ENCODE data around the gene CREB5. TPM values are rescaled to one million over a fixed set of nuclear protein-coding genes. Genes with fewer than 3 reads are reported as not detected.
A peak's percentile ranks its signal among the peaks of the same experiment; 100 is the strongest.

CREB5 gene
- total RNA-seq, 4 donors from 2014 or later: 0.88 to 31.4 (median 15.9) TPM

GRCh38 chr7:28669330-28669729, 257.0 kb downstream of the CREB5 start:
- TF ChIP-seq, protein P1, sequence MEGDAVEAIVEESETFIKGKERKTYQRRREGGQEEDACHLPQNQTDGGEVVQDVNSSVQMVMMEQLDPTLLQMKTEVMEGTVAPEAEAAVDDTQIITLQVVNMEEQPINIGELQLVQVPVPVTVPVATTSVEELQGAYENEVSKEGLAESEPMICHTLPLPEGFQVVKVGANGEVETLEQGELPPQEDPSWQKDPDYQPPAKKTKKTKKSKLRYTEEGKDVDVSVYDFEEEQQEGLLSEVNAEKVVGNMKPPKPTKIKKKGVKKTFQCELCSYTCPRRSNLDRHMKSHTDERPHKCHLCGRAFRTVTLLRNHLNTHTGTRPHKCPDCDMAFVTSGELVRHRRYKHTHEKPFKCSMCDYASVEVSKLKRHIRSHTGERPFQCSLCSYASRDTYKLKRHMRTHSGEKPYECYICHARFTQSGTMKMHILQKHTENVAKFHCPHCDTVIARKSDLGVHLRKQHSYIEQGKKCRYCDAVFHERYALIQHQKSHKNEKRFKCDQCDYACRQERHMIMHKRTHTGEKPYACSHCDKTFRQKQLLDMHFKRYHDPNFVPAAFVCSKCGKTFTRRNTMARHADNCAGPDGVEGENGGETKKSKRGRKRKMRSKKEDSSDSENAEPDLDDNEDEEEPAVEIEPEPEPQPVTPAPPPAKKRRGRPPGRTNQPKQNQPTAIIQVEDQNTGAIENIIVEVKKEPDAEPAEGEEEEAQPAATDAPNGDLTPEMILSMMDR (IDR thresholded peaks at IDR 0.05): no peak
- TF ChIP-seq POLR2A (IDR thresholded peaks at IDR 0.05): no peak
- Histone ChIP-seq H3K36me3 (no peaks in the 10 kb centered on the region), H3K4me1 (no peaks in the 10 kb centered on the region), H3K27ac (no peak overlapping the region), H3K27me3 (no peaks in the 10 kb centered on the region), H3K4me3 (no peak overlapping the region), H3K9me3 (no peaks in the 10 kb centered on the region)
- DNase-seq: no peak

- no peaks in the 10 kb centered on the region for H3K4me1 ChIP-seq
- no peaks in the 10 kb centered on the region for H3K36me3 ChIP-seq
- no peak for DNase-seq
- no peaks in the 10 kb centered on the region for H3K9me3 ChIP-seq
- TF ChIP-seq, protein P1 (IDR thresholded peaks at IDR 0.05): no peak
- no peak for TF ChIP-seq POLR2A (IDR thresholded peaks at IDR 0.05)
- no peak overlapping the region for H3K4me3 ChIP-seq
- H3K27ac ChIP-seq: no peak overlapping the region
- no peaks in the 10 kb centered on the region for H3K27me3 ChIP-seq
These were observed 259.2 kb downstream of the CREB5 start for GRCh38 chr7:28671526-28671925.

- Histone ChIP-seq H3K27me3 (no peaks in the 10 kb centered on the region), H3K4me3 (no peak overlapping the region), H3K4me1 (no peaks in the 10 kb centered on the region), H3K9me3 (no peaks in the 10 kb centered on the region), H3K27ac (no peak overlapping the region), H3K36me3 (no peaks in the 10 kb centered on the region)
- DNase-seq: no peak
- TF ChIP-seq POLR2A (IDR thresholded peaks at IDR 0.05): no peak
- TF ChIP-seq, protein P1 (IDR thresholded peaks at IDR 0.05): no peak
These were observed 260.1 kb downstream of the CREB5 start for GRCh38 chr7:28672397-28672797.

GRCh38 chr7:28674359-28674782, 262.1 kb downstream of the CREB5 start:
- no peaks in the 10 kb centered on the region for H3K36me3 ChIP-seq
- TF ChIP-seq, protein P1 (IDR thresholded peaks at IDR 0.05): no peak
- H3K27me3 ChIP-seq: no peaks in the 10 kb centered on the region
- no peaks in the 10 kb centered on the region for H3K4me1 ChIP-seq
- DNase-seq: peak in 1 of 3 donors; percentile 49
- no peak overlapping the region for H3K27ac ChIP-seq
- H3K4me3 ChIP-seq: no peak overlapping the region
- no peaks in the 10 kb centered on the region for H3K9me3 ChIP-seq

DNA sequence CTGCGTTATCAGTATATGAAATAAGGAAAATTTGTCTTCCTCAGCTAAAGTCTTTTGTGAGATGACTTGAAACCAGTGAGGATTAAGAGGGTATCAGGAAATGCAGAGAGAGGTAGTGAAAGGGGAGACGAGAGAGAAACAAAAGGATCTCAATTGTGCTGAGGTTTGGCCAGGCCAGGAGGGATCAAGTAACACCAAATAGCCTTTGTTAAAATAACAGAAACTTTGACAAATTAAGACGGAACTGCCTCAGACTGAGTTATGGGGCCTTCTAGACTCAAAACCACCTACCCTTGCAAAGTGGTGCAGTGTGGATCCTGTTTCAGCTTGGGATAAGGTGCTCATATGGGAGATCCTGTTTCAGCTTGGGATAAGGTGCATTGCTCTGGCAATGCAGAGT, 263.1 kb downstream of the CREB5 start:
- TF ChIP-seq, protein P1 (IDR thresholded peaks at IDR 0.05): no peak
- H3K36me3 ChIP-seq: no peaks in the 10 kb centered on the region
- H3K4me1 ChIP-seq: no peaks in the 10 kb centered on the region
- no peak for DNase-seq
- H3K27me3 ChIP-seq: no peaks in the 10 kb centered on the region
- H3K27ac ChIP-seq: no peak overlapping the region
- no peak overlapping the region for H3K4me3 ChIP-seq
- H3K9me3 ChIP-seq: no peaks in the 10 kb centered on the region

DNA sequence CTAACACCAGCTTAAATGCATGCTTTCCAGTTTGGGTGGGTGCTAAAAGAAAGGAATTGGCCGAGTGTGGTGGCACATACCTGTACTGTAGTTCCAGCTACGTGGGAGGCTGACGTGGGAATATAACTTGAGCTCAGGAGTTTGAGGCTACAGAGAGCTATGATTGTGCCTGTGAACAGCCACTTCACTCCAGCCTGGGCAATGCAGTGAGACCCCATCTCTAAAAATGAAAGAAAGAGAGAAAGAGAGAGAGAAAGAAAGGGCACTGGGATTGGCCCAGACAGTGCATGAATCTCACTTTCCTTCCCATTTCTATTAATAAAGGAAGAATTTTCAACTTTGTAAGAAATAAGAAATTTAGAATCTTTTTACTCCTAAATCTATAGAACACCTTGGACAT, 265.4 kb downstream of the CREB5 start:
- H3K4me1 ChIP-seq: no peaks in the 10 kb centered on the region
- no peaks in the 10 kb centered on the region for H3K9me3 ChIP-seq
- H3K27ac ChIP-seq: no peak overlapping the region
- no peak for TF ChIP-seq POLR2A (IDR thresholded peaks at IDR 0.05)
- TF ChIP-seq, protein P1 (IDR thresholded peaks at IDR 0.05): no peak
- H3K36me3 ChIP-seq: no peaks in the 10 kb centered on the region
- H3K27me3 ChIP-seq: no peaks in the 10 kb centered on the region
- no peak for DNase-seq
- no peak overlapping the region for H3K4me3 ChIP-seq
